HEK293T (cell line): Measurements from ENCODE around the gene NSF.

Source experiments
- CTCF ChIA-PET: fragments of 350-600 bp; formaldehyde crosslinking; extraction: SDS; loops from one replicate; lab custom pipeline; 2021; ENCODE audit warnings: antibody characterized with exemption, inconsistent platforms; lab: Yijun Ruan, JAX
- POLR2A ChIA-PET: fragments of 350-600 bp; formaldehyde crosslinking; extraction: SDS; loops from one replicate; lab custom pipeline; 2020; ENCODE audit warnings: antibody characterized with exemption, inconsistent platforms; lab: Yijun Ruan, JAX
- DNase-seq: peaks from one replicate; pipeline ENCODE4 v3.0.0; 2012; ENCODE audit warnings: mixed read lengths; ENCODE audit errors: extremely low spot score
- ARNT ChIP-seq: fragments of 450-650 bp; IDR thresholded peaks from 2 replicates; pipeline ENCODE4 v1.6.1; 2017; ENCODE audit warnings: mild to moderate bottlenecking
- BHLHE40 ChIP-seq: fragments of 450-650 bp; IDR thresholded peaks from 2 replicates; pipeline ENCODE4 v1.6.1; 2016; ENCODE audit warnings: mild to moderate bottlenecking, moderate library complexity, borderline replicate concordance
- CTBP1 ChIP-seq: fragments of 450-650 bp; IDR thresholded peaks from 2 replicates; pipeline ENCODE4 v1.6.1; 2016; ENCODE audit warnings: borderline replicate concordance
- ELF4 ChIP-seq: fragments of 450-650 bp; IDR thresholded peaks from 2 replicates; pipeline ENCODE4 v1.6.1; 2017; ENCODE audit warnings: antibody characterized with exemption
- FOXA1 ChIP-seq: fragments of 450-650 bp; IDR thresholded peaks from 2 replicates; pipeline ENCODE4 v1.6.1; 2016; ENCODE audit warnings: mild to moderate bottlenecking
- FOXM1 ChIP-seq: fragments of 450-650 bp; IDR thresholded peaks from 2 replicates; pipeline ENCODE4 v1.6.1; 2017; ENCODE audit warnings: mild to moderate bottlenecking, borderline replicate concordance
- HDGF ChIP-seq: fragments of 450-650 bp; IDR thresholded peaks from 2 replicates; pipeline ENCODE4 v1.6.1; 2017; ENCODE audit warnings: antibody characterized with exemption, borderline replicate concordance
- L3MBTL2 ChIP-seq: fragments of 450-650 bp; conservative IDR thresholded peaks from 2 replicates; pipeline ENCODE4 v1.6.1; 2016; ENCODE audit warnings: mild to moderate bottlenecking
- LEF1 ChIP-seq: fragments of 450-650 bp; IDR thresholded peaks from 2 replicates; pipeline ENCODE4 v1.6.1; 2017; ENCODE audit warnings: mild to moderate bottlenecking, borderline replicate concordance
- NFRKB ChIP-seq: fragments of 450-650 bp; IDR thresholded peaks from 2 replicates; pipeline ENCODE4 v1.6.1; 2016; ENCODE audit warnings: mild to moderate bottlenecking, moderate library complexity
- PKNOX1 ChIP-seq: fragments of 450-650 bp; IDR thresholded peaks from 2 replicates; pipeline ENCODE4 v1.6.1; 2016
- SP1 ChIP-seq: fragments of 450-650 bp; IDR thresholded peaks from 2 replicates; pipeline ENCODE4 v1.6.1; 2017
- SUZ12 ChIP-seq: fragments of 450-650 bp; IDR thresholded peaks from 2 replicates; pipeline ENCODE4 v1.6.1; 2016; ENCODE audit warnings: mild to moderate bottlenecking
- TARDBP ChIP-seq: fragments of 450-650 bp; IDR thresholded peaks from 2 replicates; pipeline ENCODE4 v1.6.1; 2016
- ZNF384 ChIP-seq: fragments of 450-650 bp; IDR thresholded peaks from 2 replicates; pipeline ENCODE4 v1.6.1; 2016

The NSF gene

GRCh38 chr17:46800573-46800972 is 210.1 kb downstream of the NSF start:
- ChIA-PET POLR2A (no interaction called here), CTCF (no interaction called here)
- no peak for DNase-seq
- TF ChIP-seq SP1 (no peak), CTBP1 (no peak), FOXM1 (no peak), ELF4 (no peak), HDGF (no peak), NFRKB (no peak), SUZ12 (no peak), ARNT (no peak), BHLHE40 (no peak)

DNA sequence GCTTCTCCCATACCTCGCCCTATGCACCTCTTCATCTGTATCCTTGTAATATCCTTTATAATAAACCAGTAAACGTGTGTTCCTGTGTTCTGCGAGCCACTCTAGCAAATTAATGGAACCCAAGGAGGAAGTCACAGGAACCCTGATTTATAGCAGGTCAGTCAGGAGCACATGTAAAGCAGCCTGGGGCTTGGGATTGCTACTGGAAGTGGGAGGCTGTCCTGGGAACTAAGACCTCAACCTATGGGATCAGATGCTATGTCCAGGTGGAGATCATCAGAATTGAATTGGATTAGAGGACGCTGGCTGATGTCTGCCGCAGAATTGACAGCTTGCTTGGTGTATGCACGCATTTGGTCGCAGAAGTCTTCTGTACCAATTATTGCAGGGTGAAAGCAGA is 212.3 kb downstream of the NSF start:
- CTCF ChIA-PET: no interaction called here
- TF ChIP-seq ARNT: no peak
- TF ChIP-seq ZNF384: no peak
- no peak for TF ChIP-seq TARDBP
- TF ChIP-seq FOXM1: no peak
- TF ChIP-seq PKNOX1: no peak
- no peak for TF ChIP-seq NFRKB
- TF ChIP-seq SUZ12: no peak
- DNase-seq: no peak
- POLR2A ChIA-PET: no interaction called here

DNA sequence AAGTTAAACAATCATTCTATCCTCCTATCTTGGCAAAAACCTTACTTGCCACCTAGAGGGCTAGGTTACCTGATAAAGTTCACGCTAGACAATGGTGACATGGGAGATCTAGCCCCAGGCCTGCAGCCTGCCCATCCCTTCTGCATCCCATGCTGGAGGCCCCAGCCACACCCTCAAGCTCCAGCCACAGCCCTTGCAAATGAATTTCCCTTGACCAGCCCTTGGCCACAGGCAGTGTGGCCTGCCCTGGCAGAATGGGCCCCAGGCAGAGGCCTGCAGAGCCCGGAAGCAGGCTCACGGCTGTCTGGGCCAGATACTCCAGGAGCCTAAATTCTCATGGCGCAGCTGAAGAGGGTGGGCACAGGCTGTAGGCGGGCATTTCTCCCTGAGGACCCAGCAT is 213.1 kb downstream of the NSF start:
- TF ChIP-seq SP1 (no peak), TARDBP (no peak), CTBP1 (no peak), FOXM1 (no peak), SUZ12 (no peak), PKNOX1 (no peak), LEF1 (no peak), L3MBTL2 (no peak), FOXA1 (no peak), NFRKB (no peak), BHLHE40 (no peak), ZNF384 (no peak), ELF4 (no peak)
- CTCF ChIA-PET: no interaction called here
- DNase-seq: no peak
- POLR2A ChIA-PET: no interaction called here

DNA sequence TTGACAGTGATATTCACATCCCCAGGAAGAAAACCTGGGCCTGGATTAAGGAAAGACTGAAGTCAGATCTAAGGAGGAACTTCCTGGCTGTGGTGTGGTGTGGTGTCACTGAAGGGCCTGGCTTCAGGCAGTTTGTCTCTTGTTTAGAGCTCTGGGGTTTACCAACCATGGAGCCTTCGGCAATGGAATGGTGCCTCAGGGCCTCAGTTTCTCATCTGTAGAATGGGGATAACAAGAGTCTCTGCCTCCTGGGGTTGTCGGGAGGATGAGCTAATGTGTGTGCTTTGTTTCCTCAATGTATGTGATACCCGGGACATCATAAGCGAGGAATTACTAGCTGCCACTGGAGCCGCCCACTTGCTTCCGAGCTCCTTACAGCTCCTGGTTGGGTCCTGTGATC is 215.3 kb downstream of the NSF start:
- CTCF ChIA-PET: no interaction called here

More for the DNA sequence above, 215.3 kb downstream of the NSF start:
- POLR2A ChIA-PET: interaction anchor here (0.8 kb wide), 1 partner anchor 10 kb away, joined by 3 read pairs; no protein-coding TSS in a partner anchor
- no peak for DNase-seq
- no peak for TF ChIP-seq FOXM1
- no peak for TF ChIP-seq NFRKB
- no peak for TF ChIP-seq LEF1
- TF ChIP-seq ELF4: no peak
